Hepatocyte (in vitro differentiated cells): ENCODE data around the gene TMIGD3. TPM values are rescaled to one million over a fixed set of nuclear protein-coding genes. Genes with fewer than 3 reads are reported as not detected.

Experiments used
- DNase-seq: peaks from one replicate; pipeline ENCODE4 v3.0.0-alpha.2; 2016; ENCODE audit warnings: low spot score
- H2AFZ ChIP-seq: fragments of 200-600 bp; sonication (generic); 2 replicates; pipeline ENCODE4 v1.6.0; 2016; ENCODE audit warnings: antibody characterized with exemption, mild to moderate bottlenecking
- H3K27ac ChIP-seq: fragments of 200-600 bp; sonication (generic); 2 replicates; pipeline ENCODE4 v1.5.1; 2016; ENCODE audit warnings: mild to moderate bottlenecking
- H3K27me3 ChIP-seq: fragments of 200-600 bp; sonication (generic); 2 replicates; pipeline ENCODE4 v1.6.1; 2016
- H3K36me3 ChIP-seq: fragments of 200-600 bp; sonication (generic); replicated peaks from 2 replicates; pipeline ENCODE4 v1.5.1; 2016; ENCODE audit warnings: low read depth; ENCODE audit not compliant: insufficient read depth
- H3K4me1 ChIP-seq: fragments of 200-600 bp; sonication (generic); 2 replicates; pipeline ENCODE4 v1.5.1; 2016; ENCODE audit warnings: mild to moderate bottlenecking, moderate library complexity; ENCODE audit not compliant: insufficient read depth
- H3K4me2 ChIP-seq: fragments of 200-600 bp; sonication (generic); 2 replicates; pipeline ENCODE4 v1.6.0; 2016
- H3K4me3 ChIP-seq: fragments of 200-600 bp; sonication (generic); 2 replicates; pipeline ENCODE4 v1.5.1; 2016; ENCODE audit warnings: mild to moderate bottlenecking
- H3K79me2 ChIP-seq: fragments of 200-600 bp; sonication (generic); 2 replicates; pipeline ENCODE4 v1.6.0; 2017; ENCODE audit warnings: mild to moderate bottlenecking
- H3K9me2 ChIP-seq: fragments of 200-600 bp; sonication (generic); replicated peaks from 2 replicates; pipeline ENCODE4 v1.6.0; 2017; ENCODE audit warnings: mild to moderate bottlenecking; ENCODE audit not compliant: insufficient read depth
- H3K9me3 ChIP-seq: fragments of 200-600 bp; sonication (generic); 2 replicates; pipeline ENCODE4 v1.5.1; 2016; ENCODE audit warnings: low read depth, mild to moderate bottlenecking
- H4K20me1 ChIP-seq: fragments of 200-600 bp; sonication (generic); 2 replicates; pipeline ENCODE4 v1.6.0; 2016; ENCODE audit warnings: mild to moderate bottlenecking; ENCODE audit not compliant: insufficient read depth, poor library complexity, severe bottlenecking
- CTCF ChIP-seq: fragments of 200-600 bp; sonication (generic); IDR thresholded peaks from 2 replicates; pipeline ENCODE4 v1.5.1; 2016; ENCODE audit warnings: antibody characterized with exemption, mild to moderate bottlenecking; ENCODE audit not compliant: poor library complexity
- EZH2 ChIP-seq: fragments of 200-600 bp; sonication (generic); IDR thresholded peaks from 2 replicates; pipeline ENCODE4 v1.6.1; 2016; ENCODE audit warnings: antibody characterized with exemption, mild to moderate bottlenecking, borderline replicate concordance
- EZH2phosphoT487 ChIP-seq: fragments of 200-600 bp; sonication (generic); IDR thresholded peaks from one replicate; pipeline ENCODE4 v1.6.1; 2018; ENCODE audit warnings: antibody characterized with exemption, mild to moderate bottlenecking, low read depth, moderate library complexity; ENCODE audit not compliant: unreplicated experiment, severe bottlenecking
- WGBS: methylation state at CpG from one replicate; pipeline ENCODE4 v1.1.6; 2016; ENCODE audit warnings: low lambda C conversion rate; ENCODE audit errors: missing lambda C conversion rate; 5-methylcytosine and 5-hydroxymethylcytosine counted together
- polyA plus RNA-seq: library from polyadenylated mRNA; unstranded; fragments of >200 nt; fragmentation: Nextera tagmentation; extraction: Ambion mirVana; gene quantifications from 2 replicates; pipeline ENCODE4 v1.2.1, GENCODE V29; 2016
- total RNA-seq: library from RNA; depleted of rRNA; stranded (reverse); fragments of >200 nt; gene quantifications from 2 replicates; pipeline ENCODE4 v1.2.3, GENCODE V29; 2014

The TMIGD3 gene
- total and polyA plus RNA-seq, 2 experiments from 2014 or later = 5.2 to 6.5 TPM

GRCh38 chr1:111487133-111487532 is 16.3 kb downstream of the TMIGD3 start:
- H3K36me3 ChIP-seq = no peaks in the 10 kb centered on the region
- no peaks in the 10 kb centered on the region for H3K4me1 ChIP-seq
- 89% methylated on average over 6 of the region's 6 CpGs for WGBS
- no peaks in the 10 kb centered on the region for H3K9me3 ChIP-seq
- no peaks in the 10 kb centered on the region for H3K79me2 ChIP-seq
- H3K27ac ChIP-seq = no peak overlapping the region
- no peak overlapping the region for H3K4me3 ChIP-seq
- H3K27me3 ChIP-seq = no peaks in the 10 kb centered on the region
- H3K4me2 ChIP-seq = no peak overlapping the region
- no peaks in the 10 kb centered on the region for H4K20me1 ChIP-seq
- no peaks in the 10 kb centered on the region for H3K9me2 ChIP-seq
- TF ChIP-seq CTCF (no peak), EZH2phosphoT487 (no peak), EZH2 (no peak)
- no peak for DNase-seq
- H2AFZ ChIP-seq = no peak overlapping the region

GRCh38 chr1:111486431-111486830 is 17.0 kb downstream of the TMIGD3 start:
- no peaks in the 10 kb centered on the region for H3K79me2 ChIP-seq
- no peaks in the 10 kb centered on the region for H3K9me2 ChIP-seq
- H3K36me3 ChIP-seq = no peaks in the 10 kb centered on the region
- DNase-seq = no peak
- H3K4me1 ChIP-seq = peaks cover 4% of the 10 kb centered on the region
- no peaks in the 10 kb centered on the region for H3K9me3 ChIP-seq
- H2AFZ ChIP-seq = no peak overlapping the region
- H3K4me3 ChIP-seq = no peak overlapping the region
- no peak overlapping the region for H3K27ac ChIP-seq
- WGBS = 95% methylated on average over 7 of the region's 7 CpGs
- no peaks in the 10 kb centered on the region for H3K27me3 ChIP-seq
- TF ChIP-seq EZH2 = no peak
- no peak for TF ChIP-seq EZH2phosphoT487
- TF ChIP-seq CTCF = no peak
- H4K20me1 ChIP-seq = no peaks in the 10 kb centered on the region
- H3K4me2 ChIP-seq = no peak overlapping the region

DNA sequence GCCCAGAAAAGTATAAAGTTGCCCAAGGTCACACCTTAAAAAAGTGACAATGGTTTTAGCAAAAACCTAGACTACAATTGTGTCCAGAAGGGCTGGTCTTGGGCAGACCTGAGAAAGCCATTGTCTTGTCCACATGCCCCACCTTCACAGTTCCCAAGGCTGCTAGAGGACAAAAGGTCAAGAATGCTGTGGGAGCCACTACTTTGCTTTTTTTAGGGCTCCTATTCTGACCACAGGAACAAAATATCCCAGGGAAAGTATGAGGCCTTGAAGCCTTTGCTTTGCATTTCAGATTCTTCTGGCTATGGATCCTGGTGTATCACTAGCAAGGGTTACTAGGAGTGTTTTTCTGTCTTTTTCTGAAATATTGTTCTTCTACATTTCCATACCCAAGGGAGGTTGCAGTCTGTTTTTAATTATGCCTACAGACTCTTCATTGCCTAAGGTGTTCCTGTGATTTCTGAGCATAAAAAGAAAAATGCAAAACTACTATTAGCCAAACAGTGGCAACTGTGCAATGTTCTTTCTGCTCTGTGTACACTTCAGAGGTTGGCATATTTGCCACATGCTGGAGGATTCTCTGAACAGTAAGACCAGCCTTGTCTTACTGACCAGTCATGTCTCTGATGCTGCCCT is 18.9 kb downstream of the TMIGD3 start:
- DNase-seq = no peak
- Histone ChIP-seq H4K20me1 (no peaks in the 10 kb centered on the region), H2AFZ (no peak overlapping the region), H3K27me3 (no peaks in the 10 kb centered on the region), H3K9me3 (no peaks in the 10 kb centered on the region), H3K4me1 (peaks cover 4% of the 10 kb centered on the region), H3K4me3 (no peak overlapping the region), H3K79me2 (no peaks in the 10 kb centered on the region), H3K36me3 (no peaks in the 10 kb centered on the region), H3K27ac (no peak overlapping the region), H3K9me2 (no peaks in the 10 kb centered on the region), H3K4me2 (no peak overlapping the region)
- TF ChIP-seq EZH2 = no peak

- Histone ChIP-seq H3K27me3 (no peaks in the 10 kb centered on the region), H3K36me3 (no peaks in the 10 kb centered on the region), H2AFZ (no peak overlapping the region), H3K9me3 (no peaks in the 10 kb centered on the region), H3K79me2 (no peaks in the 10 kb centered on the region), H3K4me3 (no peak overlapping the region), H3K27ac (no peak overlapping the region), H3K4me1 (peaks cover 4% of the 10 kb centered on the region), H4K20me1 (no peaks in the 10 kb centered on the region), H3K4me2 (no peak overlapping the region), H3K9me2 (no peaks in the 10 kb centered on the region)
- DNase-seq = no peak
- 82% methylated on average over 2 of the region's 2 CpGs for WGBS
- TF ChIP-seq EZH2 = no peak
- no peak for TF ChIP-seq CTCF
- TF ChIP-seq EZH2phosphoT487 = no peak
Observed at GRCh38 chr1:111483876-111484275, 19.6 kb downstream of the TMIGD3 start.
